Left cardiac atrium (tissue), 4 donors: Measurements from ENCODE around the gene ARCN1. TPM values are rescaled to one million over a fixed set of nuclear protein-coding genes. Genes with fewer than 3 reads are reported as not detected.
A peak's percentile ranks its signal among the peaks of the same experiment; 100 is the strongest.

Experiments used
- ATAC-seq, 2 donors: fragments of 200-7000 bp; cut with Tn5 transposase; one replicate each; pipeline ENCODE4 v1.9.1; 2020; ENCODE audit warnings: mild to moderate bottlenecking in 2 of 2, moderate library complexity in 2 of 2
- DNase-seq: peaks from one replicate; pipeline ENCODE4 v3.0.0-alpha.2; 2020
- intact Hi-C, 2 donors: fragments of 100-400 bp; cut with DNase I; formaldehyde crosslinking; loops; one replicate each; pipeline versions ENCODE4 v1.14.1 to v1.15.1; 2022 to 2023
- total RNA-seq, 2 donors: library from RNA; stranded (reverse); fragmentation: NEBNext Ultra II Directional; extraction: Animal tissue kit (Norgen Biotek cat#: 25700); gene quantifications; one replicate each; pipeline ENCODE4 v1.2.1, GENCODE V29; 2021
- donor health status: DM: no; HTN: yes; CAD: no.
- donor health status: DM: no; HTN: yes; CAD: no; lungs with severe emphysema.
- donor health status: DM: yes; HTN: yes; CAD: no.
- donor health status: Dilated cardiomyopathy.

The ARCN1 gene
- total RNA-seq, 2 donors from 2014 or later: 98.2 to 129 TPM

- ATAC-seq (peak in 1 of 2 donors; percentile 1), DNase-seq (no peak)
- intact Hi-C loops: no loop called here
These were observed 56.8 kb downstream of the ARCN1 start for GRCh38 chr11:118628861-118629549.

GRCh38 chr11:118629761-118630661 lies 57.8 kb downstream of the ARCN1 start:
- no peak for DNase-seq
- intact Hi-C loops: no loop called here
- no peak for ATAC-seq

- DNase-seq (no peak), ATAC-seq (no peak)
- intact Hi-C loops: no loop called here
These were observed 59.1 kb downstream of the ARCN1 start for GRCh38 chr11:118631142-118631909.

GRCh38 chr11:118632577-118633318 lies 60.5 kb downstream of the ARCN1 start:
- DNase-seq: no peak
- no peak for ATAC-seq
- intact Hi-C loops: no loop called here

GRCh38 chr11:118633319-118633690 lies 61.1 kb downstream of the ARCN1 start:
- intact Hi-C loops: no loop called here
- DNase-seq (no peak), ATAC-seq (no peak)

- no peak for DNase-seq
- intact Hi-C loops: no loop called here
- peak in 1 of 2 donors; percentile 7 for ATAC-seq
These were observed 61.8 kb downstream of the ARCN1 start for GRCh38 chr11:118633979-118634378.

- DNase-seq (peak; percentile 85), ATAC-seq (peak; percentile 83 to 91)
- intact Hi-C loops: no loop called here
These were observed 62.4 kb downstream of the ARCN1 start for GRCh38 chr11:118634431-118635236.

GRCh38 chr11:118635237-118635591 lies 63.0 kb downstream of the ARCN1 start:
- intact Hi-C loops: no loop called here
- ATAC-seq (peak; percentile 9 to 11), DNase-seq (no peak)

- ATAC-seq (no peak), DNase-seq (no peak)
- intact Hi-C loops: no loop called here
These were observed 63.4 kb downstream of the ARCN1 start for GRCh38 chr11:118635642-118636041.

- DNase-seq (no peak), ATAC-seq (no peak)
- intact Hi-C loops: no loop called here
These were observed 64.5 kb downstream of the ARCN1 start for GRCh38 chr11:118636569-118637290.

- DNase-seq: no peak
- no peak for ATAC-seq
- intact Hi-C loops: no loop called here
These were observed 66.5 kb downstream of the ARCN1 start for GRCh38 chr11:118638726-118639125.

GRCh38 chr11:118639899-118640298 lies 67.7 kb downstream of the ARCN1 start:
- ATAC-seq: peak; percentile 47 to 60
- intact Hi-C loops: no loop called here
- DNase-seq: no peak

- DNase-seq (no peak), ATAC-seq (no peak)
- intact Hi-C loops: no loop called here
These were observed 68.3 kb downstream of the ARCN1 start for GRCh38 chr11:118640332-118641154.

- ATAC-seq (no peak), DNase-seq (no peak)
- intact Hi-C loops: no loop called here
These were observed 69.3 kb downstream of the ARCN1 start for GRCh38 chr11:118641397-118642019.

- DNase-seq (no peak), ATAC-seq (no peak)
- intact Hi-C loops: no loop called here
These were observed 71.2 kb downstream of the ARCN1 start for GRCh38 chr11:118643142-118643994.

GRCh38 chr11:118643995-118644345 lies 71.8 kb downstream of the ARCN1 start:
- DNase-seq: no peak
- intact Hi-C loops: no loop called here
- ATAC-seq: no peak
